H1 (cell line): ENCODE data around the gene MYO1D. TPM values are rescaled to one million over a fixed set of nuclear protein-coding genes. Genes with fewer than 3 reads are reported as not detected.

ENCODE experiments used
- CTCF ChIA-PET: fragments of 300-600 bp; sonication (Branson Sonifier 250); formaldehyde crosslinking; loops from one replicate; lab custom pipeline; 2021; ENCODE audit not compliant: partially characterized antibody; lab: Charles Lee
- POLR2A ChIA-PET: fragments of 300-600 bp; sonication (Branson Sonifier 250); formaldehyde crosslinking; loops from one replicate; lab custom pipeline; 2021; ENCODE audit warnings: inconsistent platforms; ENCODE audit not compliant: partially characterized antibody; lab: Charles Lee
- DNase-seq, 2 experiments: peaks; one replicate each; pipeline versions ENCODE4 v3.0.0 to v3.0.0-alpha.2; 2010 to 2022; ENCODE audit warnings: low spot score in 2 of 2, low read depth in 1 of 2, mixed read lengths in 1 of 2
- FAIRE-seq: peaks from 2 replicates; lab custom pipeline; 2011; peaks lifted over from hg19 to GRCh38; lab: Jason Lieb, UNC
- H2AFZ ChIP-seq: 2 replicates; pipeline ENCODE4 v1.8.1; 2012; ENCODE audit warnings: low read length, inconsistent platforms
- H2AK5ac ChIP-seq: 2 replicates; pipeline ENCODE4 v1.6.1; 2013; ENCODE audit warnings: low read depth, low read length
- H2BK120ac ChIP-seq: replicated peaks from 2 replicates; pipeline ENCODE3; 2013; ENCODE audit warnings: low read depth, low read length, inconsistent platforms
- H2BK12ac ChIP-seq: 2 replicates; pipeline ENCODE4 v1.6.1; 2013; ENCODE audit warnings: low read depth, low read length
- H2BK15ac ChIP-seq: 2 replicates; pipeline ENCODE4 v1.6.1; 2013; ENCODE audit warnings: low read length
- H2BK20ac ChIP-seq: 2 replicates; pipeline ENCODE4 v1.6.1; 2013; ENCODE audit warnings: low read length
- H2BK5ac ChIP-seq: 2 replicates; pipeline ENCODE4 v1.6.1; 2013; ENCODE audit warnings: low read depth, low read length
- H3K14ac ChIP-seq: 2 replicates; pipeline ENCODE4 v1.6.1; 2013; ENCODE audit warnings: inconsistent platforms; ENCODE audit not compliant: insufficient read length
- H3K18ac ChIP-seq: 2 replicates; pipeline ENCODE4 v1.6.1; 2013; ENCODE audit warnings: low read length; ENCODE audit errors: extremely low read depth
- H3K23ac ChIP-seq: 2 replicates; pipeline ENCODE4 v1.6.1; 2013; ENCODE audit warnings: inconsistent platforms; ENCODE audit not compliant: insufficient read length
- H3K23me2 ChIP-seq: 2 replicates; pipeline ENCODE4 v1.6.1; 2013; ENCODE audit warnings: low read depth, low read length
- H3K27ac ChIP-seq: 2 replicates; pipeline ENCODE4 v1.6.1; 2011; ENCODE audit warnings: low read depth, low read length, inconsistent platforms
- H3K27me3 ChIP-seq, 4 experiments: replicated peaks in 1 of 4; 1 replicate in 1 of 4; 2 replicates in 3 of 4; pipeline versions ENCODE4 v1.6.1 to v1.8.1; 2011 to 2013; ENCODE audit warnings: low read length in 3 of 4, mild to moderate bottlenecking in 3 of 4, inconsistent platforms in 2 of 4, mixed read lengths in 2 of 4, moderate library complexity in 1 of 4; ENCODE audit not compliant: control insufficient read depth in 3 of 4, insufficient read depth in 3 of 4; ENCODE audit errors: extremely low read depth in 1 of 4
- H3K36me3 ChIP-seq, 4 experiments: 2 replicates each; pipeline versions ENCODE4 v1.6.1 to v1.8.1; 2011 to 2013; ENCODE audit warnings: mild to moderate bottlenecking in 4 of 4, low read length in 3 of 4, moderate library complexity in 2 of 4, control low read depth in 1 of 4, inconsistent platforms in 1 of 4; ENCODE audit not compliant: insufficient read depth in 4 of 4, control insufficient read depth in 2 of 4
- H3K4ac ChIP-seq: replicated peaks from 2 replicates; pipeline ENCODE3; 2013; ENCODE audit warnings: low read length, low read depth, mixed read lengths, inconsistent platforms; ENCODE audit not compliant: insufficient read length
- H3K4me1 ChIP-seq, 4 experiments: replicated peaks in 1 of 4; 1 replicate in 1 of 4; 2 replicates in 3 of 4; pipeline versions ENCODE4 v1.6.1 to v1.8.1; 2011 to 2013; ENCODE audit warnings: low read length in 3 of 4, inconsistent platforms in 2 of 4, mixed read lengths in 1 of 4; ENCODE audit not compliant: insufficient read depth in 4 of 4, control insufficient read depth in 3 of 4
- H3K4me2 ChIP-seq, 2 experiments: 2 replicates each; pipeline versions ENCODE4 v1.6.1 to v1.8.1; 2011 to 2013; ENCODE audit warnings: low read depth in 2 of 2, low read length in 2 of 2, control low read depth in 1 of 2, inconsistent platforms in 1 of 2, mild to moderate bottlenecking in 1 of 2; ENCODE audit not compliant: insufficient read depth in 1 of 2
- H3K4me3 ChIP-seq, 4 experiments: fragments of 200-600, 300-600 bp in 1 of 4; sonication (generic), shearing (Covaris generic), sonication (Bioruptor Twin) in 1 of 4; 2 replicates each; pipeline versions ENCODE4 v1.5.1 to v1.8.1; 2011 to 2016; ENCODE audit warnings: low read length in 4 of 4, low read depth in 3 of 4, control low read depth in 2 of 4, inconsistent platforms in 2 of 4, mild to moderate bottlenecking in 2 of 4, mixed read lengths in 1 of 4, moderate library complexity in 1 of 4; ENCODE audit not compliant: insufficient read depth in 2 of 4; ENCODE audit errors: extremely low read depth in 1 of 4
- H3K56ac ChIP-seq: replicated peaks from 2 replicates; pipeline ENCODE3; 2013; ENCODE audit warnings: low read depth, mild to moderate bottlenecking, mixed read lengths, low read length, inconsistent platforms; ENCODE audit not compliant: insufficient read length
- H3K79me1 ChIP-seq: 2 replicates; pipeline ENCODE4 v1.6.1; 2013; ENCODE audit warnings: low read depth, low read length, control low read depth
- H3K79me2 ChIP-seq, 2 experiments: 2 replicates each; pipeline versions ENCODE4 v1.6.1 to v1.8.1; 2012 to 2013; ENCODE audit warnings: low read length in 2 of 2, mild to moderate bottlenecking in 2 of 2, inconsistent platforms in 1 of 2; ENCODE audit not compliant: insufficient read depth in 2 of 2, control insufficient read depth in 1 of 2
- H3K9ac ChIP-seq, 4 experiments: replicated peaks in 1 of 4; 1 replicate in 1 of 4; 2 replicates in 3 of 4; pipeline versions ENCODE4 v1.6.1 to v1.8.1; 2011 to 2013; ENCODE audit warnings: low read depth in 3 of 4, low read length in 3 of 4, control low read depth in 2 of 4, mild to moderate bottlenecking in 2 of 4, moderate library complexity in 2 of 4, inconsistent platforms in 1 of 4; ENCODE audit errors: extremely low read depth in 1 of 4
- H3K9me3 ChIP-seq, 2 experiments: 2 replicates each; pipeline versions ENCODE4 v1.6.1 to v1.8.1; 2012 to 2013; ENCODE audit warnings: mild to moderate bottlenecking in 2 of 2, moderate library complexity in 2 of 2, control low read depth in 1 of 2, inconsistent platforms in 1 of 2, low read depth in 1 of 2, low read length in 1 of 2, mixed read lengths in 1 of 2; ENCODE audit not compliant: insufficient read depth in 2 of 2
- H4K20me1 ChIP-seq, 2 experiments: replicated peaks in 1 of 2; 2 replicates each; pipeline versions ENCODE3 to v1.8.1; 2011 to 2013; ENCODE audit warnings: inconsistent platforms in 2 of 2, low read length in 2 of 2, mild to moderate bottlenecking in 1 of 2; ENCODE audit not compliant: insufficient read depth in 2 of 2, control insufficient read depth in 1 of 2
- H4K5ac ChIP-seq: 2 replicates; pipeline ENCODE4 v1.6.1; 2013; ENCODE audit warnings: low read length, low read depth, mixed read lengths, inconsistent platforms; ENCODE audit not compliant: insufficient read length
- H4K8ac ChIP-seq: 2 replicates; pipeline ENCODE4 v1.8.0; 2013; ENCODE audit warnings: mild to moderate bottlenecking, moderate library complexity, low read length, inconsistent platforms; ENCODE audit not compliant: insufficient read depth; ENCODE audit errors: extremely low read depth
- H4K91ac ChIP-seq: replicated peaks from 2 replicates; pipeline ENCODE3; 2013; ENCODE audit warnings: low read length, mixed read lengths, inconsistent platforms; ENCODE audit not compliant: insufficient read length
- BRCA1 ChIP-seq: IDR thresholded peaks from 2 replicates; pipeline ENCODE4 v1.6.1; 2012; ENCODE audit warnings: low read depth, low read length, improper control_type of control experiment
- CEBPB ChIP-seq: IDR thresholded peaks from 2 replicates; pipeline ENCODE4 v1.6.1; 2012; ENCODE audit warnings: low read depth, low read length
- EZH2 ChIP-seq: fragments of 200-600 bp; sonication (generic); IDR thresholded peaks from 2 replicates; pipeline ENCODE4 v1.7.1; 2012; ENCODE audit warnings: low read depth, mild to moderate bottlenecking, moderate library complexity, low read length, inconsistent platforms; ENCODE audit not compliant: severe bottlenecking
- KDM1A ChIP-seq: fragments of 200-600, 300-600 bp; sonication (generic); IDR thresholded peaks from 2 replicates; pipeline ENCODE4 v1.7.1; 2016; ENCODE audit warnings: mild to moderate bottlenecking, low read length, borderline replicate concordance
- MAFK ChIP-seq: IDR thresholded peaks from 2 replicates; pipeline ENCODE4 v1.6.1; 2012; ENCODE audit warnings: low read depth, mild to moderate bottlenecking, improper control_type of control experiment, low read length
- NANOG ChIP-seq: IDR thresholded peaks from 2 replicates; pipeline ENCODE4 v1.6.1; 2011; ENCODE audit warnings: low read length, low read depth, mild to moderate bottlenecking, inconsistent platforms; ENCODE audit not compliant: insufficient read depth, poor library complexity, severe bottlenecking
- POLR2A ChIP-seq, 2 experiments: IDR thresholded peaks; 1 replicate in 1 of 2; 2 replicates in 1 of 2; pipeline ENCODE4 v1.6.1; 2011; ENCODE audit warnings: low read depth in 2 of 2, low read length in 2 of 2, mild to moderate bottlenecking in 2 of 2; ENCODE audit errors: control extremely low read depth in 1 of 2
- RFX5 ChIP-seq: IDR thresholded peaks from 2 replicates; pipeline ENCODE4 v1.6.1; 2011; ENCODE audit warnings: low read depth, low read length, improper control_type of control experiment, borderline replicate concordance
- SIN3A ChIP-seq, 2 experiments: IDR thresholded peaks in 1 of 2; conservative IDR thresholded peaks in 1 of 2; 2 replicates each; pipeline ENCODE4 v1.6.1; 2011 to 2012; ENCODE audit warnings: low read length in 2 of 2, improper control_type of control experiment in 1 of 2, low read depth in 1 of 2, mild to moderate bottlenecking in 1 of 2
- SIRT6 ChIP-seq: IDR thresholded peaks from one replicate; pipeline ENCODE4 v1.7.1; 2012; ENCODE audit warnings: low read length, inconsistent platforms
- SIX5 ChIP-seq: IDR thresholded peaks from 2 replicates; pipeline ENCODE4 v1.6.1; 2011; ENCODE audit warnings: mild to moderate bottlenecking, low read depth, low read length
- ZNF274 ChIP-seq: IDR thresholded peaks from 2 replicates; pipeline ENCODE4 v1.7.0; 2012; ENCODE audit warnings: low read length, borderline replicate concordance; ENCODE audit errors: extremely low read depth
- WGBS, 2 experiments: shearing (Covaris generic) in 1 of 2; methylation state at CpG; one replicate each; pipeline versions ENCODE4 v1.1.6 to v1.1.7; 2013 to 2015; ENCODE audit warnings: low lambda C conversion rate in 2 of 2, mixed read lengths in 2 of 2, inconsistent platforms in 1 of 2, low coverage in 1 of 2, missing lambda C conversion rate in 1 of 2; ENCODE audit not compliant: insufficient replicate concordance in 2 of 2, insufficient coverage in 1 of 2, insufficient read length in 1 of 2; ENCODE audit errors: extremely low coverage in 1 of 2, missing lambda C conversion rate in 1 of 2; 5-methylcytosine and 5-hydroxymethylcytosine counted together
- polyA plus RNA-seq, 7 experiments: library from polyadenylated mRNA; depleted of rRNA in 3 of 7; stranded (reverse) in 5 of 7; unstranded in 2 of 7; fragments of >200 nt in 5 of 7; fragments of 200-250 nt in 2 of 7; gene quantifications; 1 replicate in 5 of 7; 2 replicates in 1 of 7; 4 replicates in 1 of 7; pipeline versions ENCODE4 v1.2.1 to v1.2.3, GENCODE V29; 2011 to 2013; ENCODE audit warnings: missing spikeins in 2 of 7, mixed read lengths in 2 of 7
- total RNA-seq: library from RNA; stranded (reverse); fragmentation: NEBNext Ultra II Directional; extraction: Animal tissue kit (Norgen Biotek cat#: 25700); gene quantifications from 2 replicates; pipeline ENCODE4 v1.2.1, GENCODE V29; 2021
- TF ChIP-seq, protein P1 (sequence below): IDR thresholded peaks from 2 replicates; pipeline ENCODE4 v1.6.1; 2012; ENCODE audit warnings: low read length, inconsistent platforms

The MYO1D gene
- total and polyA plus RNA-seq, 2 of the 8 experiments (the other 6 are each of a cell fraction or from before 2014, with no cell fraction given): 6.5 to 25.4 TPM

DNA sequence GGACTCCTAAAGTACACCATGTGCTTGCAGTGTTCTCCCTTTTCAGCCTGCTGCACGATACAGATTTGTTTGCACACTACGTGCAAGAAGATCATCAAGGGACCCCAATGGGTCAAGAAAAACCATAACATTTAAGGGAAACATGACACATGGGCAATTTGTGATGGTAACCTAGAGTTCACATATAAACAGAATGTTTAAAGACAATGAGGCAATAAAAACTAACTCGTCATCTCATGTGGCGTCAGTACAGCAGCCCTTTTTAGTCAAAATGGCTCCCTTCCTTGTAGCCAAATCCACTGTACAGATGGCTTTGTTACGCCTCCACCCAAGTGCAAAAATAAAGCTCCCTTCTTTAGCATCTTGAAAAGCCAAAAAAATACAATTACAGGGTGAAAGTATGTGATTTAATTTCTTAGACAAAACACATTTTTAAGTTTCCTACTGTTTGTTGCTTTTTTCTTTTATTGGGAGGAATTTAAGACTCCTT, 216.4 kb downstream of the MYO1D start:
- ChIA-PET CTCF (interaction anchor here (1.0 kb wide), 1 partner anchor 276 kb away, joined by 3 read pairs; no protein-coding TSS in a partner anchor), POLR2A (no interaction called here)
- no peak overlapping the region for H2BK12ac ChIP-seq
- H2AFZ ChIP-seq: no peak overlapping the region
- no peaks in the 10 kb centered on the region for H3K23me2 ChIP-seq
- H3K23ac ChIP-seq: no peak overlapping the region
- no peak overlapping the region for H3K56ac ChIP-seq
- no peaks in the 10 kb centered on the region for H3K79me1 ChIP-seq
- H2AK5ac ChIP-seq: no peak overlapping the region
- no peak overlapping the region for H2BK20ac ChIP-seq
- H4K5ac ChIP-seq: no peak overlapping the region
- no peak overlapping the region for H2BK5ac ChIP-seq
- WGBS, 2 experiments: 97% methylated on average over 5 of the region's 5 CpGs; no CpG with 5 or more reads in 1 of the 2 experiments
- H3K36me3 ChIP-seq: no peaks in the 10 kb centered on the region
- no peak overlapping the region for H4K91ac ChIP-seq
- H3K18ac ChIP-seq: no peak overlapping the region
- no peak overlapping the region for H4K8ac ChIP-seq
- no peaks in the 10 kb centered on the region for H3K79me2 ChIP-seq
- no peak overlapping the region for H3K9ac ChIP-seq
- H4K20me1 ChIP-seq: no peaks in the 10 kb centered on the region
- no peak overlapping the region for H3K4me2 ChIP-seq
- H3K14ac ChIP-seq: no peak overlapping the region
- no peak overlapping the region for H2BK120ac ChIP-seq
- no peak overlapping the region for H2BK15ac ChIP-seq
- no peak overlapping the region for H3K4ac ChIP-seq
- FAIRE-seq (no peak), DNase-seq (no peak)
- no peaks in the 10 kb centered on the region for H3K9me3 ChIP-seq
- H3K4me1 ChIP-seq: no peaks in the 10 kb centered on the region
- no peak overlapping the region for H3K4me3 ChIP-seq
- no peak overlapping the region for H3K27ac ChIP-seq
- no peaks in the 10 kb centered on the region for H3K27me3 ChIP-seq
- no peak for TF ChIP-seq MAFK
- TF ChIP-seq KDM1A: no peak
- TF ChIP-seq, protein P1, sequence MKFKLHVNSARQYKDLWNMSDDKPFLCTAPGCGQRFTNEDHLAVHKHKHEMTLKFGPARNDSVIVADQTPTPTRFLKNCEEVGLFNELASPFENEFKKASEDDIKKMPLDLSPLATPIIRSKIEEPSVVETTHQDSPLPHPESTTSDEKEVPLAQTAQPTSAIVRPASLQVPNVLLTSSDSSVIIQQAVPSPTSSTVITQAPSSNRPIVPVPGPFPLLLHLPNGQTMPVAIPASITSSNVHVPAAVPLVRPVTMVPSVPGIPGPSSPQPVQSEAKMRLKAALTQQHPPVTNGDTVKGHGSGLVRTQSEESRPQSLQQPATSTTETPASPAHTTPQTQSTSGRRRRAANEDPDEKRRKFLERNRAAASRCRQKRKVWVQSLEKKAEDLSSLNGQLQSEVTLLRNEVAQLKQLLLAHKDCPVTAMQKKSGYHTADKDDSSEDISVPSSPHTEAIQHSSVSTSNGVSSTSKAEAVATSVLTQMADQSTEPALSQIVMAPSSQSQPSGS: no peak
- no peak for TF ChIP-seq BRCA1
- TF ChIP-seq SIRT6: no peak
- TF ChIP-seq NANOG: no peak
- TF ChIP-seq SIX5: no peak
- no peak for TF ChIP-seq RFX5
- no peak for TF ChIP-seq POLR2A (IDR thresholded peaks at IDR 0.05; ENCODE audit: control extremely low read depth in 1 of 2, low read depth in 2 of 2, low read length in 2 of 2)
- TF ChIP-seq ZNF274: no peak
- no peak for TF ChIP-seq SIN3A (conservative IDR thresholded peaks at IDR 0.05 in 1 of 2, IDR thresholded peaks at IDR 0.05 in 1 of 2; ENCODE audit: low read depth in 1 of 2, low read length in 2 of 2)
- no peak for TF ChIP-seq EZH2
- no peak for TF ChIP-seq CEBPB
